NCI-H1105 (cell line): ENCODE data around the gene RNF125.
A peak's percentile ranks its signal among the peaks of the same experiment; 100 is the strongest.

Experiments
- DNase-seq: peaks from one replicate; lab custom pipeline; 2025; lab: John Stamatoyannopoulos, UW

The RNF125 gene

GRCh38 chr18:32091325-32091723 lies 72.7 kb downstream of the RNF125 start:
- DNase-seq: no peak

- peak; percentile 79 for DNase-seq
Observed at GRCh38 chr18:32091724-32092421, 73.2 kb downstream of the RNF125 start, which contains the start of gene RNF138. Gene RNF138 (plus strand): TSS chr18:32091874. CDS start chr18:32092777, 903 bp downstream.

GRCh38 chr18:32092422-32093101 lies 73.9 kb downstream of the RNF125 start:
- DNase-seq: peak; percentile 97

GRCh38 chr18:32093102-32093511 lies 74.5 kb downstream of the RNF125 start:
- peak; percentile 12 for DNase-seq

- DNase-seq: no peak
Observed at GRCh38 chr18:32093523-32093922, 74.9 kb downstream of the RNF125 start.

GRCh38 chr18:32095192-32095899 lies 76.7 kb downstream of the RNF125 start:
- no peak for DNase-seq

- no peak for DNase-seq
Observed at GRCh38 chr18:32095900-32096229, 77.2 kb downstream of the RNF125 start.

- DNase-seq: no peak
Observed at GRCh38 chr18:32096946-32097345, 78.3 kb downstream of the RNF125 start.

GRCh38 chr18:32104516-32104915 lies 85.9 kb downstream of the RNF125 start:
- DNase-seq: no peak

GRCh38 chr18:32110005-32110404 lies 91.4 kb downstream of the RNF125 start:
- no peak for DNase-seq

GRCh38 chr18:32111706-32112105 lies 93.1 kb downstream of the RNF125 start:
- DNase-seq: no peak

- DNase-seq: no peak
Observed at GRCh38 chr18:32112826-32113225, 94.2 kb downstream of the RNF125 start.

GRCh38 chr18:32114293-32114942 lies 95.8 kb downstream of the RNF125 start:
- DNase-seq: no peak

- no peak for DNase-seq
Observed at GRCh38 chr18:32122039-32122438, 103.4 kb downstream of the RNF125 start.
